Measurements from ENCODE around the gene SEMA3A. TPM values are rescaled to one million over a fixed set of nuclear protein-coding genes. Genes with fewer than 3 reads are reported as not detected.

SEMA3A gene
- total and polyA plus RNA-seq, 2 experiments from 2014 or later = 24.5 to 48.4 TPM

GRCh38 chr7:84022684-84023308, 171.8 kb downstream of the SEMA3A start:
- Histone ChIP-seq H3K36me3 (ENCODE audit: low read depth) (no peaks in the 10 kb centered on the region), H3F3A (ENCODE audit: insufficient read depth) (peaks cover 21% of the 10 kb centered on the region; the same call in 1 of the 2 replicates), H3K27ac (no peak overlapping the region), H3K9ac (no peak overlapping the region), H4K20me1 (ENCODE audit: insufficient read depth) (no peaks in the 10 kb centered on the region), H3K9me2 (ENCODE audit: insufficient read depth) (no peaks in the 10 kb centered on the region), H3K9me3 (ENCODE audit: low read depth) (no peaks in the 10 kb centered on the region), H3K27me3 (replicated peaks; ENCODE audit: insufficient read depth) (no peaks in the 10 kb centered on the region), H3K79me2 (ENCODE audit: insufficient read depth) (no peaks in the 10 kb centered on the region), H3K4me3 (no peak overlapping the region), H2AFZ (no peak overlapping the region), H3K4me2 (ENCODE audit: unreplicated experiment) (no peak overlapping the region), H3K4me1 (ENCODE audit: insufficient read depth) (peaks cover 37% of the 10 kb centered on the region)
- in situ Hi-C loops (cut with MboI) = no loop called here
- no peak for TF ChIP-seq EZH2phosphoT487 (IDR thresholded peaks at IDR 0.05; ENCODE audit: insufficient read depth, low read depth)
- no peak for TF ChIP-seq EZH2 (IDR thresholded peaks at IDR 0.05; ENCODE audit: insufficient read depth, poor library complexity, severe bottlenecking)
- 88 to 89% methylated on average over 5 of the region's 5 CpGs for WGBS, 2 experiments (ENCODE audit: low coverage in 1 of 2, low lambda C conversion rate in 2 of 2, missing lambda C conversion rate in 2 of 2)
- DNase-seq = no peak

- H3K9me3 ChIP-seq (ENCODE audit: low read depth) = no peaks in the 10 kb centered on the region
- no peaks in the 10 kb centered on the region for H4K20me1 ChIP-seq (ENCODE audit: insufficient read depth)
- H3K4me2 ChIP-seq (ENCODE audit: unreplicated experiment) = peak overlapping the region; percentile 33
- H3F3A ChIP-seq (ENCODE audit: insufficient read depth) = peaks cover 21% of the 10 kb centered on the region; the same call in 1 of the 2 replicates
- no peak overlapping the region for H2AFZ ChIP-seq
- in situ Hi-C loops (cut with MboI) = no loop called here
- no peak for DNase-seq
- no peak overlapping the region for H3K4me3 ChIP-seq
- no peaks in the 10 kb centered on the region for H3K27me3 ChIP-seq (replicated peaks; ENCODE audit: insufficient read depth)
- 97 to 98% methylated on average over 2 of the region's 2 CpGs for whole genome bisulfite sequencing, 2 experiments (ENCODE audit: low coverage in 1 of 2, low lambda C conversion rate in 2 of 2, missing lambda C conversion rate in 2 of 2)
- TF ChIP-seq EZH2 (IDR thresholded peaks at IDR 0.05; ENCODE audit: insufficient read depth, poor library complexity, severe bottlenecking) (no peak), EZH2phosphoT487 (IDR thresholded peaks at IDR 0.05; ENCODE audit: insufficient read depth, low read depth) (no peak)
- no peaks in the 10 kb centered on the region for H3K36me3 ChIP-seq (ENCODE audit: low read depth)
- no peaks in the 10 kb centered on the region for H3K9me2 ChIP-seq (ENCODE audit: insufficient read depth)
- 0 out of 2 replicates have a peak overlapping the region, but pooled peaks have one; percentile 6 for H3K27ac ChIP-seq
- peaks cover 37% of the 10 kb centered on the region for H3K4me1 ChIP-seq (ENCODE audit: insufficient read depth)
- H3K9ac ChIP-seq = no peak overlapping the region
- H3K79me2 ChIP-seq (ENCODE audit: insufficient read depth) = no peaks in the 10 kb centered on the region
These were observed 172.6 kb downstream of the SEMA3A start for GRCh38 chr7:84022009-84022408.

- no peak for TF ChIP-seq EZH2 (IDR thresholded peaks at IDR 0.05; ENCODE audit: insufficient read depth, poor library complexity, severe bottlenecking)
- TF ChIP-seq EZH2phosphoT487 (IDR thresholded peaks at IDR 0.05; ENCODE audit: insufficient read depth, low read depth) = no peak
- H3K9ac ChIP-seq = no peak overlapping the region
- H3K9me2 ChIP-seq (ENCODE audit: insufficient read depth) = no peaks in the 10 kb centered on the region
- H3K79me2 ChIP-seq (ENCODE audit: insufficient read depth) = no peaks in the 10 kb centered on the region
- H3K4me3 ChIP-seq = no peak overlapping the region
- WGBS, 2 experiments (ENCODE audit: low coverage in 1 of 2, low lambda C conversion rate in 2 of 2, missing lambda C conversion rate in 2 of 2) = 92 to 94% methylated on average over 6 of the region's 6 CpGs
- peak; percentile 48 for DNase-seq
- peaks cover 37% of the 10 kb centered on the region for H3K4me1 ChIP-seq (ENCODE audit: insufficient read depth)
- no peaks in the 10 kb centered on the region for H3K9me3 ChIP-seq (ENCODE audit: low read depth)
- no peaks in the 10 kb centered on the region for H3K27me3 ChIP-seq (replicated peaks; ENCODE audit: insufficient read depth)
- in situ Hi-C loops (cut with MboI) = no loop called here
- peak overlapping the region; percentile 6; the same call in 1 of the 2 replicates for H3K27ac ChIP-seq
- H3F3A ChIP-seq (ENCODE audit: insufficient read depth) = peaks cover 20% of the 10 kb centered on the region; the same call in 1 of the 2 replicates
- H3K4me2 ChIP-seq (ENCODE audit: unreplicated experiment) = peak overlapping the region; percentile 33
- no peaks in the 10 kb centered on the region for H4K20me1 ChIP-seq (ENCODE audit: insufficient read depth)
- no peak overlapping the region for H2AFZ ChIP-seq
- no peaks in the 10 kb centered on the region for H3K36me3 ChIP-seq (ENCODE audit: low read depth)
These were observed 173.2 kb downstream of the SEMA3A start for GRCh38 chr7:84021292-84021908.

GRCh38 chr7:84017651-84018050, 176.9 kb downstream of the SEMA3A start:
- 26 to 28% methylated on average over 2 of the region's 2 CpGs for WGBS, 2 experiments (ENCODE audit: low coverage in 1 of 2, low lambda C conversion rate in 2 of 2, missing lambda C conversion rate in 2 of 2)
- Histone ChIP-seq H3K36me3 (ENCODE audit: low read depth) (no peaks in the 10 kb centered on the region), H3K4me2 (ENCODE audit: unreplicated experiment) (no peak overlapping the region), H3F3A (ENCODE audit: insufficient read depth) (peaks cover 11% of the 10 kb centered on the region; the same call in 1 of the 2 replicates), H3K79me2 (ENCODE audit: insufficient read depth) (no peaks in the 10 kb centered on the region), H3K9me2 (ENCODE audit: insufficient read depth) (no peaks in the 10 kb centered on the region), H4K20me1 (ENCODE audit: insufficient read depth) (no peaks in the 10 kb centered on the region), H3K4me3 (no peak overlapping the region), H3K27ac (no peak overlapping the region), H3K27me3 (replicated peaks; ENCODE audit: insufficient read depth) (no peaks in the 10 kb centered on the region), H2AFZ (no peak overlapping the region), H3K4me1 (ENCODE audit: insufficient read depth) (peaks cover 21% of the 10 kb centered on the region), H3K9ac (no peak overlapping the region), H3K9me3 (ENCODE audit: low read depth) (no peaks in the 10 kb centered on the region)
- in situ Hi-C loops (cut with MboI) = no loop called here
- DNase-seq = peak; percentile 9
- TF ChIP-seq EZH2 (IDR thresholded peaks at IDR 0.05; ENCODE audit: insufficient read depth, poor library complexity, severe bottlenecking) (no peak), EZH2phosphoT487 (IDR thresholded peaks at IDR 0.05; ENCODE audit: insufficient read depth, low read depth) (no peak)

All from GM23248 (cell line).